NCI-H1105 treated with DMSO at 0.1 percent for 48 hours (cell line): ENCODE results near the gene GPRC5C.

ENCODE experiments used
- DNase-seq: peaks from one replicate; lab custom pipeline; 2025; lab: John Stamatoyannopoulos, UW

The GPRC5C gene, protein sequence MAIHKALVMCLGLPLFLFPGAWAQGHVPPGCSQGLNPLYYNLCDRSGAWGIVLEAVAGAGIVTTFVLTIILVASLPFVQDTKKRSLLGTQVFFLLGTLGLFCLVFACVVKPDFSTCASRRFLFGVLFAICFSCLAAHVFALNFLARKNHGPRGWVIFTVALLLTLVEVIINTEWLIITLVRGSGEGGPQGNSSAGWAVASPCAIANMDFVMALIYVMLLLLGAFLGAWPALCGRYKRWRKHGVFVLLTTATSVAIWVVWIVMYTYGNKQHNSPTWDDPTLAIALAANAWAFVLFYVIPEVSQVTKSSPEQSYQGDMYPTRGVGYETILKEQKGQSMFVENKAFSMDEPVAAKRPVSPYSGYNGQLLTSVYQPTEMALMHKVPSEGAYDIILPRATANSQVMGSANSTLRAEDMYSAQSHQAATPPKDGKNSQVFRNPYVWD

DNA sequence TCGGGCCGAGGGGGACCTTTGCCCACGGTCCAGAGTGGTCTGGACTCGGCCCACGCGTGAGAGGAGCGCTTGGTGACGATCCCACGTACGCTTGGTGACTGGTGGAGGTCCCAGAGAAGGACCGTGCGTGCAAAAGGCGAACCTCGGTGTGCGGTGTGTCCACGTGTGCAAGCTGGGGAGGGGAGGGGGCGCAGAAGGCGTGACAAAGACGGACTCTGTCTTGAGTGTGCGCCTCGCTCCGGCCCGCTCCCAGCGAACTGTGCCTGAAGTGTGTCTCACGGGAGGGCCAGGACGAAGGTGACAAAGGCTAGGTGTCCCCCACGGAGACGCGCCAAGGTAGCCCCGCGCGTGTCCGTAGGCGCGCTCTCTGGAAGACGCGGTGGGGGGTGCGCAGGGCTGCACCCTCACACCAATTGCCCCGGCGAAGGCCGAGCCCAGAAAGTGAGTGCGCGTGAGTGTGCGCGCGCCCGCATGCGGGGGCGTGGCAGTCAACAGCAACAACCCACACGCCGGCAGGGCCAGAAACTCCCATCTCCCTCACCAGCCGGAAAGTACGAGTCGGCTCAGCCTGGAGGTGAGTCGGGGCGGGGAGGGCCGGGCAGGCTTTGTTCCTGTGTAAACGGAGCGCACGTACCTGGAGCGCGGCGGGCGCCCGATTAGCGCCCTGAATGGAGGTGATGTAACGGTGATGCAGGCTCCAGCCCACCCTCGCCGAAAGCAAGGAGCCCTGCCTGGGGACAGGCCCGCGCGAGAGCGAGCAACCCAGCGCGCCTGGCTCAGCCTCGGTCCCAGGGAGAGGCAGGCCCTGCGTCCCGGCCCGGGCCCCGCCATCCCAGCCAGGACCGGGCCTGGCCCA is at the start of gene GPRC5C:
TSS of gene GPRC5C (plus strand) at position 521 of the 856 bp plus-strand sequence. CDS start 7,689 bp downstream, outside the sequence.
- DNase-seq, result peak; percentile 39

DNA sequence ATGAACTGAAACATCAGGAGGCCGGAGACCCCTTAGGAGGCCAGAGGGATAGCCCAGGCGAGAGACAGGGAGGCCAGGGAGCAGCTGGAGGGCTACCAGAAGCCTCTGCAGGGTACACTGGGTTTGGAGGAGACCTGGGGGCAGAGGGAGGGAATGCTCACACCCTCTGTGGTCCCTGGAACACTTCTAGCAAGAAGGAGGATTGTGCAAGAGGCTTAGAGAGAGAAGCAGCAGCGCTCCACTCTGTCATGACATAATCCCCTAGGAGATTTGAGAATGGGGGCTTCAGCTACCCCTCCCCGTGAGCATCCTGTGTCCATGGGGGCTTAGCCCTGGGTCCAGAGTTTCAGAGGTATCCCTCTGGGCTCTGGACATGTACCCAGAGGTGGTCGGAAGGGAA is 48.7 kb upstream of the GPRC5C start:
- DNase-seq, result no peak

DNA sequence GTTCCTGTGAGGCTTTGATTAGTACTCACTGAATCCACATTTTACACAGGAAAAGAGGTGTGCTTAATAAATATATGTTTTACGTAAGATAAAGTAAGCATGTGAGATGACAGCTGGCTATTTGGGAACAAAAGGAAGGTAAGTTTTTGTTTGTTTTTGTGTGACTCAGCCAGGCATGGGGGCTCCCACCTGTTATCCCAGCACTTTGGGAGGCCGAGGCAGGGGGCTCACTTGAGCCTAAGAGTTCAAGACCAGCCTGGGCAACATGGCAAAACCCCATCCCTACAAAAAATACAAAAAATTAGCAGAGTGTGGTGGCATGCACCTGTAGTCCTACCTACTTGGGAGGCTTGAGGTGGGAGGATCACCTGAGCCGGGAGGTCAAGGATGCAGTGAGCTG is 46.7 kb upstream of the GPRC5C start:
- DNase-seq, result no peak

DNA sequence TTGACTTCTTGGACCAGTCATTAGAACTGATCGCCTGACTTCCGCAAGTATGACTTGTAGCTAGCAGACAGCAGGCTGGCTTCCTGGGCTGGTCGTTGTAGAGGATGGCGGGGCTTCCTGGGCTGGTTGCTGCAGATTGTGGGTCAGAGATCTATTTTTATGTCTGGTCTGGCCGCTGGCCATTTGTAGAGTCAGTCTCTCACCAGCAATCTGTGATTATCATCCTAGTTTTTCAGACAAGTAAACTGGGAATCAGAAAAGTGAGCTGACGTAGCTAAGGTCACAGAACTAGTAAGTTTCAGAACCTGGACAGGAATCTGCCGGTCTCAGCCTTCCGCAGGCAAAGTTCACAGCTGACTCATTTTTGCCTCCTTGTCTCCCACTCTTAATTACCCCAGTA is 45.5 kb upstream of the GPRC5C start:
- no peak for DNase-seq

DNA sequence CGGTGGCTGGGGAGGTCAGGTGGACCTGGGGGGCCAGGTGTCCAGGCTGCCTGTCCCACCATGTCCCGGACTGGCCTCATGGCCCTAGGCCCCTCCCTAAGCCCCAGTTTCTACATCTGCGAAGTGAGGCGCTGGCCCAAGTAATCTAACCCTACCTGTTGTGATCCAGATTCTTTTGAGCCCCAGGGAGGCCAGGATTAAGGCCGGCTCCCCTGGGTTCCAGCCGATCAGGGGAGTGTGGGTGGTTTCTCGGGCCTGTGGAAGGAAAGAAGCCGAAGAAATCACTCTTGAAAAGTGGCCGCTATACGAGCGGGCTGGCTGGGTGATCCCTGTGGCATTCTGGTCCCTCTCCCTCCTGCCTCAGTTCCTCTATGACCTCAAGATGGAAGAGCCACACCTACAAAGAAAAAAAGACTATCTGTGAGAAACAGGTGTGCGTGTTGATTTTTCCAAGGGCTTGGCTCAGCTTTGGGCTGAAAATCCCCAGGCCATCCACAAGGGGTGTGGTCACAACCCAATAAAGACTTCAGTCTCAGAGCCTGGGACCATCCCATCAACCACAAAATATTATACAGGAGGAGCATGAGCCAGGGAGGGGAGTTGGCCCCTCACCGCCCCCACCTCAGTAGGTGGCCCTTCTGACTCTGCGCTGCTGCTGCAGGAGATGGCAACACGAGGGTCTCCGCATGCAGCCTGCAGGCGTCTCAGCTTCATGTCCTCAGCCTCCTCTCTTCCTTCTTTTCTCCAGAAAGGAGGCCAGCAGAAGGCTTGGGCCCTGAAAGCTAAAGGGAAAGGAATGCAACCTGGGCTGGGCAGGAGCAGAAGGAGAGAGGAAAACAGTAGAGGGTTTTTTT is 44.3 kb upstream of the GPRC5C start:
- DNase-seq, result no peak

DNA sequence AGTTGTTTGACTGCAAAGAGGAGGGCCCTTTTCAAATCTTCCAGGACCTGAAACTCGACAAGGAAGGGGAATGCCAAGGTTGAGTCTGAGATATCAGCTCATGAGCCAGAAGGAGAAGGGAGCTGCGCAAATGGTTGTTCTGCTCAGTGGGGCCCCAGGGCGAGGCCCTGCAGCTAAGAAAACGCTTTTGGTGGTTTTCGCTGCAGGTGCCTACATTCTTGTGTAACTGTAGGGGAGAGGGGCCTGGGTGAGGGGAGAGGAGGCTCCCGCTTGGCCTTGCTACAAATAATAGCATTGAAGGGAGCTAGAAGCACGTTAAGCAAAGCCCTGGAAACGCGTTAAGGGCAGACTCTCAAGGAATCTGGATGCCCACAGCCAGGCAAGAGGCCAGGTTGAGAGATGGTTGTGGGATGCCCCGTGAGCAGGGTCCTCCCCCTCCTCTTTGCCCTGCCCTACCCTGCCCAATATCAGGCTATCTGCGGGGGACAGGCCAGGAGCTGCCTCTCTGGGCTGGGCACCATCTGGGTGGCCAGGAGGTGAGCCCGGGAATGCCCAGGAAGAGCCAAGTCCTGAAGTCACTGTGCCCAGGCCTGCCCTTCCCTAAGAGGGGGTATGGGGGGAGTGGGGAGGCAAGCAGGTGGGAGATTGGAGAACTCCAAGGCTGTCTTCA is 42.7 kb upstream of the GPRC5C start:
- DNase-seq, result no peak

DNA sequence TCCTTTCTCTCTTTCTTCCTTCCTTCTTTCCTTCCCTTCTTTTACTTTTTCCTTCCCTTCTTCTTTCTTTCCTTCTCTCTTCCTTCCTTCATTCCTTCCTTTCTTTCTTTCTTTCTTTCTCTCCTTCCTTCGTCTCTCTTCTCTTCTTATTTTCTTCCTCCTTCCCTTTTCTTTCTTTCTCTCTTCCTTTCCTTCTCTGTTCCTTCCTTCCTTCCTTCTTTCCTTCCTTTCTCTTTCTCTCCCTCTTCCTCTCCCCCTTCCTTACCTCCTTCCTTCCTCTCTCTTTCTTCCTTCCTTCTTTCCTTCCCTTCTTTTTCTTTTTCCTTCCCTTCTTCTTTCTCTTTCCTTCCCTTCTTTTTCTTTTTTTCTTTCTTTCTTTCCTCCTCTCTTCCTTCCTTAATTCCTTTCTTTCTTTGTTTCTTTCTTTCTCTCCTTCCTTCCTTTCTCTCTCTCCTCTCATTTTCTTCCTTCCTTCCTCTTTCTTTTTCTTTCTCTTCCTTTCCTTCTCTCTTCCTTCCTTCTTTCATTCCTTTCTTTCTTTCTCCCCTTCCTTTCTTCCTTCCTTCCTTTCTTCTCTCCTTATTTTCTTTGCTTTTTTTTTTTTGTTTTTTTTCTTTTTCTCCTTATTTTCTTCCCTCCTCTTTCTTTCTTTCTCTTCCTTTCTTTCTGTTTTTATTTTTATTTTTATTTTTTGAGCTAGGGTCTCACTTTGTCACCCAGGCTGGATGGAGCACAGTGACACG is 41.8 kb upstream of the GPRC5C start:
- no peak for DNase-seq

DNA sequence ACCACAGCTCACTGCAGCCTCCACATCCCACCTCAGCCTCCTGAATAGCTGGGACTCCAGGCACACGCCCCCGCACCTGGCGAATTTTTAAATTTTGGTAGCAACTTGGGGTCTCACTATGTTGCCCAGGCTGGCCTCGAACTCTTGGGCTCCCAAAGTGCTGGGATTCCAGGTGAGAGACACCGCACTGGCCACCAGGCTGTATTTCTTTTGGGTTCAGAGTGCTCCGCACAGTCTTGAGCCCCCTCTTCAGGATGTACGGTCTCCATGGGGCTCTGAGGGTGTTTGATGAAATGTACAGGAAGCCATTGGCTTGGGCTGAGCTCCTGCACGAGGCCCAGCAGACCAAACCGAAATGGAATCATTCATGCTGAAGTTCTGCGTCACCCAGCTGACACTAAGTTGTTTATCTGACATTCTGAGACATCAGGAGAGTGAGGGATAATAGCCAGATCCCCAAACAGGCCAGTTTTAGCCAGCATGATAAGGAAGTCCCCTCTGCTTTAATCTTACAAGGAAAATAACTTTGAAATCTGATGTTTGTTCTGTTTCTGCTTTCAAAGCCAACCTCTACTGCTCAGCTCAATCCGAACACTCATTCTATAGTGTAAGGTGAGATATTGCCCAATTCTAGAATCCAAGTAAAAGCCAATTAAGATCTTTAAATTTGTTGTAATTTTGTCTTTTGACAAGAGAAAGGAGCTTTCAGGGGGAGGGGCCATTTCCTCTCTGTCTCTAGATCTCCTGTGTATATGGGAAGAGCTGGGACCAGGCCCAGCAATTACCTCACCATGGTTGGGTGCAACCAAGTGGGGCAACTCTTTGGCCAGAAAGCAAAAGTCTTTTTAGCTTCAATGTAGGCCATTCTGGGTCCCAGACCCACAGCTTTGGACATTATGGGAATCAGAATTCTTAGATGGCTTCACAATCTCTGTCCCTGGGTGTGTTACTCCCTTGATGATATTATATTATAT is 40.9 kb upstream of the GPRC5C start:
- no peak for DNase-seq

DNA sequence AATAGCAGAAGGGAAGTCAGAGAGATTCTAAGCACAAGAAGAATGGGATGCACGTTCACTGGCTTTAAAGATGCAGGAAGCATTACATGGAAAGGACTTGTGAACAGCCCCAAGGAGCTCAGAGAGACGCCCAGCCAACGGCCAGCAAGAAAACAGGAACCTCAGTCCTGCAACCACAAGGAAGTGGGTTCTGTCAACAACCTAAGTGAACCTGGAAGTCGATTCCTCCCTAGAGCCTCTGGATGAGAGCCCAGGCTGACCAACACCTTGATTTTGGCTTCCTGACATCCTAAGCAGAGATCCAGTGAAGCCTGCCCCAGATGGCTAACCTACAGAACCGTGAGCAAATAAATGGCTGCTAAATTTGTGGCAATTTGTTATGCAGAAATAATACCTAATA is 40.1 kb upstream of the GPRC5C start:
- DNase-seq, result no peak

DNA sequence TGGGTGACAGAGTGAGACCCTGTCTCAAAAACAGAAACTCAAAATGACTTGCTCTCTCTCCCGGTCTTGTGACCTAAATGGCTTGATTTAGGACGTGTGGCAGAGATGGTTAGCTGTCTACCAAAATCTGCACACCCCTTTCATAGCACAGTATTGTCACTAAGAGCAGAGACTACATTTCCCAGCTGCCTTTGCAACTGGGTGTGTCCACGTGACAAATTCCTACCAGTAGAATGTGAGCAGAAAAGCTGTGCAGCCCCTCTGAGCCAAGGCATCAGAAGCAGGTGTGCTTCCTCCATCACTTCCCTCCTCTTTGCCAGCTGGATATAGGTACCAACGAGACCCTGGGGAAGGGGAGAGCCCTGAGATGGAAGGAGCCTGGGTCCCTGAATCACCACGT is 39.0 kb upstream of the GPRC5C start:
- no peak for DNase-seq

DNA sequence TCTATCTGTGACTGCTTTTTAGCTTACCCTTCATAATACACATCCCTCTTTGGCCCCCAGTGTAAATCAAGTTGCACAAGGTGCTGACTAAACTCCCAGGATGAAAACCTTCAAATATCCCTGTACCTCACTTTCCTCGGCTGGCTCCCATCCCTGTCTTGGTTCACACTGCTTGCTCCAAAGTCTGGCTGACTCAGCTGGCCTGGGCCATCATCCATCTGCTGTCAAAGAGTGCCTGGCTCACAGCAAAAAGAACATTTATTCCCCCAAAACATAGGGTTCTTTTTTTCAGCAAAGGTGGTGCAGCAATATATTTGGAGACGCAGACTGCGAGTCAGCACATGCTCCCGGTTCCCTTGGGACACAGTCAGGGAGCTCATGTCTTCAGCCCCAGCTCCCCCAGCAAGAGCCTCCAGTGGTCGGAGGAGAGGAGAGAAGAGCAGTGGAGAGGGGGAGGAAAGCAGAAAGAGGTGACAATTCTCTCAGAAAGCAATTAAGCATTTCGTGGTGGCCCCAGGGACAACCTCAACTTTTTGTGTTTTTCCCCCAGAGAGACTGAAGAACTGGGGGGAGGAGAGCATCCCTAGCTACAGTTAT is 38.4 kb upstream of the GPRC5C start:
- DNase-seq, result no peak

DNA sequence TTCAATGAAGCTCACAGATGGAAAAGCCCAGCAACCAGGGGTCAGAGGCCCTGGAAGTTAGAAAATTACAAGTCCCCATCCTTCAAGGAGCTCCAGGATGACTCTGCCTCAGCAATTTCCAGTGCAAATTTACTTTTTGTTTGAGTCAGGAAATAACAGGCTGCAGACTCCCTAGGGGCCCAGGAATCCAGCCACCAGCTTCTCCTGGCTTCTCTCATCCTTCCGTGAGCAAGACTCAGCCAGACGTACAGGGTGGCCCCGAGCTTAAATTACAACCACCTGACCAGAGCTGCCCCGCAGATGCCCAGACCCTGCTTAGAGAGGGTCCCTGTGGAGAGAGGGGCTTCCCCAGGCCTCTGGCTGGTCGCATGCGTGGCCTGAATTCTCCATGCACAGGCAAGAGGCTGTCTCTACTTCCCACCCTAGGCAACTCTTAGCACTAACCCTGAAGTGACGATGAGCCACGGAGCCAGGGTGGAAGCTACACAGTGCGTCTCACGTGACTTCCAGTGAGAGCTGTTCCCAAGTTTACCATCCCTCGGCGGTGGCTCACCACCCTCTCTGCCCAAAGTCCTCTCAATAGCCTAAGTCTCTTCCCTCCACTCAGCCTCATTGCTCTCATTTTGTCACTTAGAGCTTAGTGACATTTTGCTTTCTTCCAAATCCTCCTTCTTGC is 37.5 kb upstream of the GPRC5C start:
- no peak for DNase-seq

DNA sequence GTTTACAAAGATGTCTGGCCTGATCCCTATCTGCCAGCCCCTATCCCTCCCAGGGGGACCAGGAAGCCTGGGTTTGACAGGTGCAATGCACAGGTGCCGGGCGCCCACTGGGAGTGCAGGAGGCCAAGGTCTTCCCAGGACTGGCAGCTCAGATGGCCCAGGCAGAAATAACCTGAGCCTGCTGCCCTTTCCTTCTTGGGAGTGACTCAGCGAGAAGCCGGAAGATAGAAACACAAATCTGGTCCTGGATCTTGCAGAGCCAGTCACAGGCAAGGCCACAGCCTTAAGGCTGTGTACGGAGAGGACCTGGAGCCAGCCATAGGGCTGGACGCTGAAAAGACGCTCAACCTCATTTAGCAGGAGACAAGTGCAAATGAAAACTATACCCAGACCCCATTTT is 36.9 kb upstream of the GPRC5C start:
- no peak for DNase-seq

DNA sequence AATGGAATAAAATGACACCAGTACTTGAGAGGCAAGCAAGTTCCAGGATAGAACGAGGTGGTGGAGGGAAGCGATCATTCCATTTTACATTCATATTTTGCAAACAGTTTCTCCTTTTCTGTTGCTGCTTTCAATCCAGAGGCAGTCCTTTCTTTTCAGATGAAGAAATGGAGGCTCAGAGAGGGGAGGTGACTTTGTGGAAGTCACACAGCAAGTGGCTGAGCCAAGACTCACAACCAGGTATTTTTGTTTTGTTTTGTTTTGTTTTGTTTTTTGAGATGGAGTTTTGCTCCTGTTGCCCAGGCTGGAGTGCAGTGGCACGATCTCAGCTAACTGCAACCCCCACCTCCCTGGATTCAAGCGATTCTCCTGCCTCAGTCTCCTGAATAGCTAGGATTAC is 35.3 kb upstream of the GPRC5C start:
- DNase-seq, result no peak

DNA sequence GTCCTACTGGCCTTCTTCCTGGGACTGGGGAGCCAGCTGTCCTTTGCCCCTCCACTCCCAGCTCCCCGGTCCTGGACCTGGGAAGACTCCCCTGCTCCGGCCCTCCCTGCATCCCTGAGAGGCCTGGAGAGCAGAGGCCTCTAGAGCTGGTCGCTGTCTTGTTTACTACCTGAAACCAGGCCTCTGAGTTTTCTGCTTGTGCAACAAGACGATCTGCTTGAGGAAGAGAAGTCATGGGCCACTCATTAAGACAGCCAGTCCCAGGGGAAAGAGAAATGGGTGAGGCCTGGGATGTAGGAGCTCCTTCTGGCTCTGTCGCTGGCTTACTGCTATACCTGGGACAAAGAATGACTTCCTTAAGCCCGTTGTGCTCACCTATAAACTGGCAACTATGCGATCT is 29.8 kb upstream of the GPRC5C start:
- DNase-seq, result no peak

DNA sequence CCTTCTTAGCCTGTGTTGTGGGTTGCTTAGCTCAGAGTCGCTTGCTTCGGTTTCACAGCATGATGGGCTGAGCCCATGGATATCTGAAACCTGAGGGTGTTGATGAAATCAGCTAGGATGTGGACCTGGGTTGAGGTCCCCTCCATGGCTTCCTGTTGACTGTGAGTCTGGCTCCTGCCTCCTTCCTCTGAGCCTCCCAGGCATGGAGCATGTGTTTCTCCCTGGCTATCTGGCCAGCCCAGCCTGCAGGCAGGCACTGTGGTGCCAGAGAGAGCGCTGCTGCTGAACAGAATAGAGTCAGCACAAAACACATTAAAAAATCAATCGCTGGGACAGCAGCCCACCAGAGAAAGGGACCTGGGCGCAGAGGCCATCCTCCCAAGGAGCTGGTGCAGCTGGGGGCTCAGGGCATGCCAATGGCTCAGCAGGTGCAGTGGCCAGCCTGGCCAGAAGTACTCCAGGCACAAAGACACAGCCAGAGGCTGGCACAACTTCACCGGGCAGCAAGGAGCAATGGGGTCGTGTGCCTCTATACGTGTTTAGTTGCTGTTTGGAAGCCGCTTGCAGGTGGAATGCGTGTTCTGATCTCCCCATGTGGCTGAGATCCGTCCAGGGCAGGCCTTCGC is 28.3 kb upstream of the GPRC5C start:
- DNase-seq, result no peak

DNA sequence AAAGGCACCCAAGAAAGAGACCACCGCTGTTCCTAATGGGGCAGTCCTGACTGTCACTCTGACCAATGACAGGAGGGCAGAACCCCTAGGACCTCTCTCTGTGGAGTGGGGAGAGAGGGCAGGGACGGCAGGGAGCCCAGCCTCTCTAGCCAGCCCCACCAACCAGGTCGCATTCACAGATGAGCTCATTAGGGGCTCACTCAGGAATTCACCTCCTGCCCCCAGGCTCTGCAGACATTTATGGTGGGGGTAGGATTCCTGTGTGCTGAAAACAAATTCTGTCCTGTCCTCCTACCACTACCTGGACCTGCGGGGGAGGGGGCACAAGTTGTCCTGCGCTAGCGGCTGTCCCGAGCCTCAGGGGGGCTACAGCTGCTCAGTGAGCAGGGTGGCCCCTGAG is 27.7 kb upstream of the GPRC5C start:
- no peak for DNase-seq

DNA sequence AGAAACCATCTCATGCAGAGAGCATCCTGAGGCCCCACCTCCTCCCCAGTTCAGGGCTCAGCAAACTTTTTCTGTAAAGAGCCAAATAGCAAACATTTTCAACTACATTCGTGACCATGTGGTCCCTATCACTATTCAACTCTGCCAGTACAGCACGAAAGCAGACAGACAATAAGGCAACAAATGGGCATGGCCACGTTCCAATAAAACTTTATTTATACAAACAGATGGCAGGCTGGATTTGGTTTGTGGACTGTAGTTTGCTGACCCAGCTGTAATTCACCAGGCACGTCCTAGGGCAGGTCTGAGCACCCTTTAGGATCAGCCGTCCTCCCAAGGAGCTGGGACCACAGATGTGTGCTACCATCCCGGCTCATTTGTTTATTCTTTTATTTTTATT is 27.1 kb upstream of the GPRC5C start:
- DNase-seq, result no peak
